HepG2 (cell line): Measurements from ENCODE around the gene CDC42EP5. TPM values are rescaled to one million over a fixed set of nuclear protein-coding genes. Genes with fewer than 3 reads are reported as not detected.

Experiments used
- ATAC-seq: fragments of 200-7000 bp; cut with Tn5 transposase; 3 replicates; pipeline ENCODE4 v1.9.1; 2020; ENCODE audit warnings: mild to moderate bottlenecking, moderate library complexity
- BruUV-seq: library from RNA; stranded (reverse); fragments of 400-500 nt; replicated peaks from 2 replicates; lab custom pipeline; 2021; lab: Mats Ljungman, UMichigan
- CTCF ChIA-PET: fragments of 300-600 bp; formaldehyde crosslinking; extraction: SDS; loops from one replicate; lab custom pipeline; 2021; ENCODE audit warnings: low total read pairs, inconsistent platforms, low intra/inter-chr PET ratio; lab: Yijun Ruan, JAX
- POLR2A ChIA-PET: fragments of 350-600 bp; sonication (Branson Sonifier 250); formaldehyde crosslinking; loops from one replicate; lab custom pipeline; 2020; ENCODE audit warnings: antibody characterized with exemption, inconsistent platforms; lab: Yijun Ruan, JAX
- DNase-seq: peaks from one replicate; pipeline ENCODE4 v3.0.0-alpha.2; 2015; ENCODE audit warnings: low spot score
- FAIRE-seq: peaks from 3 replicates; lab custom pipeline; 2011; peaks lifted over from hg19 to GRCh38; lab: Jason Lieb, UNC
- H2AFZ ChIP-seq: one replicate; pipeline ENCODE4 v1.6.1; 2011; ENCODE audit warnings: low read length, inconsistent platforms
- H3K27ac ChIP-seq: fragments of 300-600 bp; 3 replicates; pipeline ENCODE4 v1.8.0; 2011; ENCODE audit warnings: mixed run types, mild to moderate bottlenecking, mixed read lengths, low read length, inconsistent platforms; ENCODE audit not compliant: insufficient read depth; ENCODE audit errors: extremely low read length
- H3K27me3 ChIP-seq, 2 experiments: fragments of 200-600 bp in 1 of 2; 2 replicates in 1 of 2; 3 replicates in 1 of 2; pipeline versions ENCODE4 v1.6.0 to v1.8.0; 2011; ENCODE audit warnings: low read length in 2 of 2, mild to moderate bottlenecking in 2 of 2, moderate library complexity in 2 of 2, inconsistent platforms in 1 of 2; ENCODE audit not compliant: insufficient read depth in 2 of 2, control insufficient read depth in 1 of 2
- H3K36me3 ChIP-seq, 2 experiments: fragments of 200-600 bp in 1 of 2; replicated peaks in 1 of 2; 2 replicates in 1 of 2; 3 replicates in 1 of 2; pipeline versions ENCODE4 v1.5.1 to v1.8.0; 2011; ENCODE audit warnings: low read length in 2 of 2, inconsistent platforms in 1 of 2; ENCODE audit not compliant: insufficient read depth in 2 of 2, control insufficient read depth in 1 of 2
- H3K4me1 ChIP-seq: 2 replicates; pipeline ENCODE4 v1.5.1; 2012; ENCODE audit warnings: low read length, inconsistent platforms; ENCODE audit not compliant: insufficient read depth
- H3K4me2 ChIP-seq: 2 replicates; pipeline ENCODE4 v1.6.0; 2011; ENCODE audit warnings: low read depth, low read length, inconsistent platforms
- H3K4me3 ChIP-seq, 3 experiments: fragments of 200-600 bp in 1 of 3; sonication (generic), shearing (Covaris generic) in 1 of 3; replicated peaks in 1 of 3; 2 replicates each; pipeline ENCODE4 v1.5.1; 2011 to 2016; ENCODE audit warnings: low read length in 3 of 3, inconsistent platforms in 2 of 3, low read depth in 2 of 3, mild to moderate bottlenecking in 2 of 3, control low read depth in 1 of 3, mixed read lengths in 1 of 3; ENCODE audit not compliant: insufficient read depth in 1 of 3
- H3K79me2 ChIP-seq: one replicate; pipeline ENCODE4 v1.6.1; 2011; ENCODE audit warnings: low read length, inconsistent platforms; ENCODE audit not compliant: insufficient read depth
- H3K9ac ChIP-seq: 2 replicates; pipeline ENCODE4 v1.6.0; 2011; ENCODE audit warnings: mild to moderate bottlenecking, low read depth, low read length, inconsistent platforms; ENCODE audit not compliant: insufficient read depth
- H3K9me3 ChIP-seq: 2 replicates; pipeline ENCODE4 v1.5.1; 2012; ENCODE audit warnings: mild to moderate bottlenecking, low read length
- H4K20me1 ChIP-seq: 2 replicates; pipeline ENCODE4 v1.6.0; 2011; ENCODE audit warnings: inconsistent platforms, mild to moderate bottlenecking, low read length, moderate library complexity; ENCODE audit not compliant: insufficient read depth
- ASH2L ChIP-seq: fragments of 300-600, 200-600 bp; sonication (generic); IDR thresholded peaks from 2 replicates; pipeline ENCODE4 v1.7.0; 2017; ENCODE audit warnings: low read depth, mild to moderate bottlenecking, moderate library complexity, mixed read lengths, low read length; ENCODE audit not compliant: insufficient read length
- GTF3A ChIP-seq: sonication (generic); formaldehyde crosslinking; conservative IDR thresholded peaks from 2 replicates; pipeline ENCODE4 v1.4.0; 2020; ENCODE audit warnings: mild to moderate bottlenecking, missing genetic modification reagents
- KDM5B ChIP-seq: sonication (generic); formaldehyde crosslinking; IDR thresholded peaks from 2 replicates; pipeline ENCODE4 v1.4.0; 2020; ENCODE audit warnings: missing genetic modification reagents, mild to moderate bottlenecking, borderline replicate concordance
- MBNL3 ChIP-seq: fragments of 250-450 bp; sonication (Bioruptor Pico); conservative IDR thresholded peaks from 2 replicates; pipeline ENCODE4 v1.8.0; 2022; ENCODE audit warnings: mild to moderate bottlenecking, inconsistent platforms
- MTF2 ChIP-seq: sonication (generic); formaldehyde crosslinking; IDR thresholded peaks from 2 replicates; pipeline ENCODE4 v1.5.0; 2020; ENCODE audit warnings: missing genetic modification reagents, borderline replicate concordance
- PAWR ChIP-seq: sonication (generic); formaldehyde crosslinking; IDR thresholded peaks from 2 replicates; pipeline ENCODE4 v1.4.0; 2020; ENCODE audit warnings: missing genetic modification reagents, mild to moderate bottlenecking, borderline replicate concordance
- PAX8 ChIP-seq: sonication (generic); formaldehyde crosslinking; IDR thresholded peaks from 2 replicates; pipeline ENCODE4 v1.8.0; 2022; ENCODE audit warnings: mild to moderate bottlenecking, missing genetic modification reagents, borderline replicate concordance
- SOX5 ChIP-seq: IDR thresholded peaks from 2 replicates; pipeline ENCODE4 v1.6.1; 2016; ENCODE audit warnings: borderline replicate concordance
- XRCC5 ChIP-seq: fragments of 200-400 bp; formaldehyde crosslinking; optimal IDR thresholded peaks from 2 replicates; pipeline ENCODE3; 2017; ENCODE audit warnings: mild to moderate bottlenecking, low read length
- ZNF20 ChIP-seq: sonication (generic); formaldehyde crosslinking; IDR thresholded peaks from 2 replicates; pipeline ENCODE4 v1.4.0; 2020; ENCODE audit warnings: mild to moderate bottlenecking, moderate library complexity, missing genetic modification reagents
- ZNF224 ChIP-seq: sonication (generic); formaldehyde crosslinking; IDR thresholded peaks from 2 replicates; pipeline ENCODE4 v1.5.0; 2020; ENCODE audit warnings: mild to moderate bottlenecking, missing genetic modification reagents
- ZNF337 ChIP-seq: sonication (generic); formaldehyde crosslinking; IDR thresholded peaks from 2 replicates; pipeline ENCODE4 v1.5.1; 2020; ENCODE audit warnings: missing genetic modification reagents, low read depth, mild to moderate bottlenecking, borderline replicate concordance
- ZNF574 ChIP-seq: sonication (generic); formaldehyde crosslinking; IDR thresholded peaks from 2 replicates; pipeline ENCODE4 v1.4.0; 2020; ENCODE audit warnings: missing genetic modification reagents
- ZNF577 ChIP-seq: sonication (generic); formaldehyde crosslinking; IDR thresholded peaks from 2 replicates; pipeline ENCODE4 v1.4.0; 2020; ENCODE audit warnings: mild to moderate bottlenecking, low read depth, missing genetic modification reagents, borderline replicate concordance
- ZSCAN29 ChIP-seq: sonication (generic); formaldehyde crosslinking; conservative IDR thresholded peaks from 2 replicates; pipeline ENCODE4 v1.4.0; 2020; ENCODE audit warnings: mild to moderate bottlenecking, missing genetic modification reagents
- WGBS: methylation state at CpG from one replicate; pipeline ENCODE4 v1.1.6; 2017; ENCODE audit warnings: low lambda C conversion rate; 5-methylcytosine and 5-hydroxymethylcytosine counted together
- in situ Hi-C: cut with HindIII; loops from 2 replicates; pipeline ENCODE4 v1.10.0; 2017; ENCODE audit warnings: low pct_unique_long_range_greater_than_20kb; ENCODE audit not compliant: extremely low pct_ligation_motif_present
- intact Hi-C: fragments of 100-400 bp; cut with micrococcal nuclease; formaldehyde crosslinking; loops from one replicate; pipeline ENCODE4 v1.10.0; 2022; ENCODE audit not compliant: unreplicated experiment
- polyA plus RNA-seq, 8 experiments: library from polyadenylated mRNA; depleted of rRNA in 3 of 8; stranded (reverse) in 7 of 8; unstranded in 1 of 8; fragments of >200 nt; fragmentation: Illumina TruSeq in 4 of 8; extraction: Trizol in 4 of 8; gene quantifications; 2 replicates each; pipeline versions ENCODE4 v1.2.1 to v1.2.3, GENCODE V29; 2011 to 2016; ENCODE audit warnings: low read depth in 4 of 8, missing spikeins in 1 of 8, mixed read lengths in 1 of 8; ENCODE audit not compliant: insufficient read depth in 1 of 8
- total RNA-seq, 5 experiments: library from RNA; depleted of rRNA; stranded (reverse); fragments of >200 nt; fragmentation: Illumina TruSeq; extraction: Trizol; gene quantifications; 2 replicates each; pipeline ENCODE4 v1.2.3, GENCODE V29; 2016; ENCODE audit warnings: low read depth in 1 of 5
- TF ChIP-seq, protein P1 (sequence below): sonication (generic); formaldehyde crosslinking; IDR thresholded peaks from 2 replicates; pipeline ENCODE4 v1.5.0; 2020; ENCODE audit warnings: missing genetic modification reagents

CDC42EP5 gene
- total and polyA plus RNA-seq, 2 of the 13 experiments (the other 11 are each of a cell fraction or from before 2014, with no cell fraction given) = 0.41 to 1.6 TPM

- Histone ChIP-seq H3K36me3 (no peaks in the 10 kb centered on the region), H3K27ac (no peak overlapping the region), H4K20me1 (no peaks in the 10 kb centered on the region), H2AFZ (no peak overlapping the region), H3K4me1 (peaks cover 29% of the 10 kb centered on the region), H3K9me3 (no peaks in the 10 kb centered on the region), H3K27me3 (no peaks in the 10 kb centered on the region), H3K4me3 (no peak overlapping the region), H3K79me2 (no peaks in the 10 kb centered on the region), H3K4me2 (no peak overlapping the region), H3K9ac (no peak overlapping the region)
- FAIRE-seq (no peak), ATAC-seq (no peak), DNase-seq (no peak)
- WGBS = 91% methylated on average over 8 of the region's 14 CpGs
- POLR2A ChIA-PET = no interaction called here
- TF ChIP-seq ZNF224 (CRISPR knock-in tag) (no peak), SOX5 (CRISPR knock-in tag) (no peak), ZNF577 (CRISPR knock-in tag) (no peak), ZNF20 (no peak), PAX8 (no peak), GTF3A (CRISPR knock-in tag) (no peak), XRCC5 (no peak), ZNF574 (no peak), KDM5B (CRISPR knock-in tag) (no peak), MTF2 (CRISPR knock-in tag) (no peak), ZNF337 (no peak), PAWR (no peak), ASH2L (no peak), MBNL3 (CRISPR knock-in tag) (no peak), ZSCAN29 (CRISPR knock-in tag) (no peak)
- TF ChIP-seq, protein P1, sequence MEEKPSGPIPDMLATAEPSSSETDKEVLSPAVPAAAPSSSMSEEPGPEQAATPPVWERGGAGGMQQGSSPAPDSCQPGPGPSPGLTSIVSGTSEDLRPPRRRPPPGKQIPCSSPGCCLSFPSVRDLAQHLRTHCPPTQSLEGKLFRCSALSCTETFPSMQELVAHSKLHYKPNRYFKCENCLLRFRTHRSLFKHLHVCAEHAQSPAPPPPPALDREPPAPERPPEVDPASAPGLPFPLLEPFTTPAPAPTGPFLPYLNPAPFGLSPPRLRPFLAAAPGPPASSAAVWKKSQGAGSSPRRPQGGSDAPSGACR = no peak
- no TSS peak for BruUV-seq
- intact Hi-C loops (no loop called here), in situ Hi-C loops (no loop called here)
- CTCF ChIA-PET = no interaction called here
These were observed 48.9 kb downstream of the CDC42EP5 start for GRCh38 chr19:54424201-54424600.
